Neural cell (in vitro differentiated cells): Measurements from ENCODE around the gene ANXA2.
"Not testable (repeated sequence)": the region's sequence is repeated elsewhere in the genome, so short reads cannot be mapped to it uniquely, and the experiment has no call there.

Experiments used
- CTCF ChIP-seq: fragments of 450-650 bp; IDR thresholded peaks from 2 replicates; pipeline ENCODE4 v1.5.1; 2014; ENCODE audit warnings: antibody characterized with exemption, mild to moderate bottlenecking, moderate library complexity; ENCODE audit not compliant: poor library complexity, severe bottlenecking
- MXI1 ChIP-seq: fragments of 450-650 bp; conservative IDR thresholded peaks from 2 replicates; pipeline ENCODE4 v1.6.1; 2014; ENCODE audit warnings: antibody characterized with exemption, mild to moderate bottlenecking; ENCODE audit not compliant: poor library complexity, severe bottlenecking
- POLR2AphosphoS5 ChIP-seq: IDR thresholded peaks from 2 replicates; pipeline ENCODE4 v1.6.1; 2012
- REST ChIP-seq: IDR thresholded peaks from 2 replicates; pipeline ENCODE4 v1.6.1; 2012; ENCODE audit warnings: borderline replicate concordance

- not testable (repeated sequence) for TF ChIP-seq CTCF, REST, MXI1, POLR2AphosphoS5
Observed at GRCh38 chr15:60335296-60335695, 62.5 kb downstream of the ANXA2 start.
